ENCODE measurements around the gene ABHD15. TPM values are rescaled to one million over a fixed set of nuclear protein-coding genes. Genes with fewer than 3 reads are reported as not detected.

The ABHD15 gene
- polyA plus RNA-seq, 1 experiment, result 5.8 TPM

DNA sequence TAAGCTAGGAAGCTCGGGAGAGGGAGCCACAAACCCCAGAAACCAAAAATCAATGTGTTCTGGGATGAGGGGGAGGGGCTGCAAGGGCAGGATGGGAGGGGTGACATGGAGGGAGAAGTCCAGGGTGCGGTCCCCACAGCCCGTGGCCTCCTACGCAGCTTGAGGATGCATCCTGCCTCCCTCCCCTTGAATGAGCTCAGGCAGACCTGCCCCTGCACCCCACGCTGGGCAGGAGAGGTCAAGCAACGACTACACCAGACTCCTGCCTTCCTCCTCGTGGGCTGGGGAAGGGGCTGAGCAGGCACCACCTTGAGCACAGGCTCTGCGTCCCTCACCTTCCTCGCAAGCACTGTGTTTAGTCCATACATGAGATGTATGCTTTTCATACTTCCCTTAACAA is 30.0 kb upstream of the ABHD15 start:
- no peak for DNase-seq (ENCODE audit: low read depth)
- Histone ChIP-seq H3K4me3 (ENCODE audit: low read depth, low read length) (no peak overlapping the region), H3K36me3 (ENCODE audit: control insufficient read depth, insufficient read depth, low read length) (no peaks in the 10 kb centered on the region), H3K27me3 (ENCODE audit: control insufficient read depth, insufficient read depth, low read length) (no peaks in the 10 kb centered on the region)
- ChIA-PET POLR2A (no interaction called here), CTCF (interaction anchor here (0.6 to 1.3 kb wide), 3 partner anchors 23 to 44 kb away, joined by 3 to 6 read pairs (median 3); no protein-coding TSS in a partner anchor)
- no peak for TF ChIP-seq CTCF (IDR thresholded peaks at IDR 0.05; ENCODE audit: insufficient read depth, low read depth, low read length)

- DNase-seq (ENCODE audit: low read depth), result no peak
- Histone ChIP-seq H3K36me3 (ENCODE audit: control insufficient read depth, insufficient read depth, low read length) (no peaks in the 10 kb centered on the region), H3K4me3 (ENCODE audit: low read depth, low read length) (no peak overlapping the region), H3K27me3 (ENCODE audit: control insufficient read depth, insufficient read depth, low read length) (no peaks in the 10 kb centered on the region)
- POLR2A ChIA-PET, result no interaction called here
- CTCF ChIA-PET, result interaction anchor here (0.9 kb wide), 1 partner anchor 183 kb away, joined by 3 read pairs; no protein-coding TSS in a partner anchor
- no peak for TF ChIP-seq CTCF (IDR thresholded peaks at IDR 0.05; ENCODE audit: insufficient read depth, low read depth, low read length)
These were observed 29.3 kb upstream of the ABHD15 start for GRCh38 chr17:29595943-29596774.

GRCh38 chr17:29595107-29595942 is 28.5 kb upstream of the ABHD15 start:
- Histone ChIP-seq H3K4me3 (ENCODE audit: low read depth, low read length) (no peak overlapping the region), H3K36me3 (ENCODE audit: control insufficient read depth, insufficient read depth, low read length) (no peaks in the 10 kb centered on the region), H3K27me3 (ENCODE audit: control insufficient read depth, insufficient read depth, low read length) (no peaks in the 10 kb centered on the region)
- no peak for DNase-seq (ENCODE audit: low read depth)
- ChIA-PET CTCF (interaction anchor here (0.9 to 4.7 kb wide), 2 partner anchors 14 to 184 kb away, joined by 3 to 61 read pairs; no protein-coding TSS in a partner anchor), POLR2A (no interaction called here)
- no peak for TF ChIP-seq CTCF (IDR thresholded peaks at IDR 0.05; ENCODE audit: insufficient read depth, low read depth, low read length)

DNA sequence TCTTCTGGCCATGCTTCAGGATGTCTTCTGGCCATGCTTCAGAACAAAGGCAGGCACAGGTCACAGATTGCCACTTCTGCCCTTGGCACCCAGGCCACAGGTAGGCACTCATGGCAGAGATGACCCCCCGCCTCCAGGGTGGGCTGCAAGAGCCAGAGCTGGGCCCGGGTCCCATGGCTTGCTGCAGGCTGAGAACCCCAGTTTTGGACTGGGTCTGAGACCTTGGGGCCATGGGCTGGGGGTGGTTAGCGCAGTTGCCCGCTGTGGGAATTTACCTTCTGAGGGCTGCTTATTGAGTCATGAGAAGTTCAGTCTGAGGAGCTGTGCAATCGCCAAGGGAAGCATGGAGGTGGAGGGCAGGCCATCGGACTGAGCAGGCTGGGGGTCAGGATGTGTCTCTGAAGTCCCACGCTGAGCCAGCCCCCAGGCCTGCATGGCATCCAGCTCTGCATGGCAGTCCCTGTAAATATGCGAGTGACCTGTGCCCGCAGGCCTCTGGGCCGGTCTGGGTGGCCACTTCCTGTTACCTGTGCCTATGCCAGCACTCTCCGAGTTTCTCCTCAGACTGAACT is 27.8 kb upstream of the ABHD15 start:
- H3K27me3 ChIP-seq (ENCODE audit: control insufficient read depth, insufficient read depth, low read length), result no peaks in the 10 kb centered on the region
- ChIA-PET POLR2A (no interaction called here), CTCF (interaction anchor here (0.5 to 4.7 kb wide), 5 partner anchors 13 to 426 kb away, joined by 3 to 61 read pairs (median 20); no protein-coding TSS in a partner anchor)
- DNase-seq (ENCODE audit: low read depth), result no peak
- no peaks in the 10 kb centered on the region for H3K36me3 ChIP-seq (ENCODE audit: control insufficient read depth, insufficient read depth, low read length)
- TF ChIP-seq CTCF (IDR thresholded peaks at IDR 0.05; ENCODE audit: insufficient read depth, low read depth, low read length), result no peak
- no peak overlapping the region for H3K4me3 ChIP-seq (ENCODE audit: low read depth, low read length)

Data from BJ (cell line).